Upper lobe of left lung (tissue), 6 donors: ENCODE measurements around the gene UNC119. TPM values are rescaled to one million over a fixed set of nuclear protein-coding genes. Genes with fewer than 3 reads are reported as not detected.

Experiments
- ATAC-seq, 2 donors: fragments of 200-7000 bp; cut with Tn5 transposase; one replicate each; pipeline ENCODE4 v1.9.1; 2022; ENCODE audit warnings: mild to moderate bottlenecking in 2 of 2, moderate library complexity in 2 of 2; ENCODE audit not compliant: low FRiP score in 2 of 2
- DNase-seq, 2 donors: peaks; one replicate each; pipeline ENCODE4 v3.0.0-alpha.2; 2019 to 2020
- H3K27ac ChIP-seq, 4 donors: fragments of 200-600 bp; sonication (generic); one replicate each; pipeline ENCODE4 v1.5.1; 2016 to 2019
- H3K27me3 ChIP-seq, 4 donors: fragments of 200-600 bp; sonication (generic); one replicate each; pipeline ENCODE4 v1.5.1; 2017 to 2019
- H3K36me3 ChIP-seq, 4 donors: fragments of 200-600 bp; sonication (generic); one replicate each; pipeline ENCODE4 v1.5.1; 2016 to 2019
- H3K4me1 ChIP-seq, 4 donors: fragments of 200-600 bp; sonication (generic); one replicate each; pipeline ENCODE4 v1.5.1; 2018 to 2019
- H3K4me3 ChIP-seq, 4 donors: fragments of 200-600 bp; sonication (generic); one replicate each; pipeline ENCODE4 v1.5.1; 2017 to 2019; ENCODE audit warnings: mild to moderate bottlenecking in 2 of 4, moderate library complexity in 1 of 4
- H3K9me3 ChIP-seq, 4 donors: fragments of 200-600 bp; sonication (generic); one replicate each; pipeline ENCODE4 v1.5.1; 2018 to 2019
- EP300 ChIP-seq, 4 donors: sonication (generic); formaldehyde crosslinking; IDR thresholded peaks; one replicate each; pipeline ENCODE4 v1.5.1; 2017; ENCODE audit warnings: antibody characterized with exemption in 4 of 4, control low read depth in 2 of 4
- POLR2A ChIP-seq, 4 donors: fragments of 450-650 bp; IDR thresholded peaks; one replicate each; pipeline ENCODE4 v1.5.1; 2016 to 2017; ENCODE audit warnings: antibody characterized with exemption in 4 of 4, mild to moderate bottlenecking in 2 of 4
- POLR2AphosphoS5 ChIP-seq, 2 donors: sonication (generic); formaldehyde crosslinking; IDR thresholded peaks; one replicate each; pipeline ENCODE4 v1.5.1; 2017; ENCODE audit warnings: antibody characterized with exemption in 2 of 2
- WGBS, 2 donors: methylation state at CpG; one replicate each; pipeline ENCODE4 v1.1.5; 2017 to 2018; 5-methylcytosine and 5-hydroxymethylcytosine counted together
- total RNA-seq, 6 donors: library from RNA; depleted of rRNA in 4 of 6; stranded (reverse); fragments of >200 nt in 4 of 6; gene quantifications; one replicate each; pipeline versions ENCODE4 v1.1.0 to v1.2.1, GENCODE V29; 2016 to 2021
- TF ChIP-seq, protein P1 (sequence below), 6 experiments: fragments of 450-650 bp in 4 of 6; fragments of 200-600 bp in 2 of 6; sonication (generic) in 2 of 6; IDR thresholded peaks; one replicate each; pipeline ENCODE4 v1.5.1; 2016 to 2019; ENCODE audit warnings: antibody characterized with exemption in 6 of 6
- donor health status: DM: no; HTN: no; CAD: no; lungs with moderate emphysema.
- donor health status: DM: no; HTN: yes; CAD: no; lungs with severe emphysema.

The UNC119 gene
- total RNA-seq, 6 donors from 2014 or later: 17.0 to 43.0 (median 25.6) TPM

DNA sequence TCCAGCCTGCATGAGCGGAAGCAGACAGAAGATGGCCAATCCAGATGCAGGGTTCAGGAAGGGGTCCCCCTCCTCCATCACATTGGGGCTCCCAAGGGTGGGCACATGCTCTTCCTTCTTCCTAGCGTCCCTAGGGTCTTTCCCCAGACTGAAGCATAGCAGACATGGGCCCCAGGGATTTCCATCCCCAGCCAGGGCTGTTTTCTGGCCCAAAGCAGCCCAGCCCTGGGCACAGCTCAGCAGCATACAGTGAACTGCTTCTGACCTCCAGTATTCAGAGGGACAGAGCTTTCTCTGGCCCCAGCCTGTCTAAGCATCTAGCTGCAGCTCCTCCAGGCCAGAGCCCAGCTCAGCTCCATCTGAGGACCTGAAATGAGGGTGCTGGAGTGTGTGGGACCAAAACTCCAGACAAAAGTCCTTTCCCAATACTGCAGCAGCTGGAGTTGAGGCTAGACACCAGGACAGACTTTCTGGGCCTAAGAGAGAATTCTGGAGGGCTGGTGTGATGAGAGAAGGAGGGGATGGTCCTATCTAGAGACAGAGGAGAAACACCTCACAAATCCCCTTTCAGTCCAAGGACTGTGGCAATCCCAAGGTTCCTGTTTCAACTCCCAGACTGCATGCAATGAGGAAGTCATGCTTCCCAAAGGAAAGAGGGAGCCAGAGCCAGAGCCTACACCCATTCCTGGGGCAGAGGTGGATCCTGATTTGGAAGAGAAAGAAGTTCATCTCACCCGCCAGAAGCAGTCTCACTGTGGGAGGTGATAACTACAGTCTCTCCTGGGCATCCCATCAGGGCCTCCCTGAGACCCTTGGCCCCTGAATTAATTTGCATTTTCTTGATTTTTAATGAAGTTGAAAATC is 50.8 kb downstream of the UNC119 start:
- DNase-seq (no peak), ATAC-seq (no peak)
- no peak overlapping the region for H3K4me3 ChIP-seq
- H3K36me3 ChIP-seq: no peaks in the 10 kb centered on the region
- 83 to 91% methylated on average over 3 of the region's 3 CpGs for WGBS, 2 donors
- no peaks in the 10 kb centered on the region for H3K9me3 ChIP-seq
- peaks cover 0 to 9% (median 8%) of the 10 kb centered on the region in 4 donors for H3K4me1 ChIP-seq
- H3K27ac ChIP-seq: no peak overlapping the region
- H3K27me3 ChIP-seq: no peaks in the 10 kb centered on the region
- TF ChIP-seq POLR2A (IDR thresholded peaks at IDR 0.05) (no peak), EP300 (IDR thresholded peaks at IDR 0.05) (no peak)

DNA sequence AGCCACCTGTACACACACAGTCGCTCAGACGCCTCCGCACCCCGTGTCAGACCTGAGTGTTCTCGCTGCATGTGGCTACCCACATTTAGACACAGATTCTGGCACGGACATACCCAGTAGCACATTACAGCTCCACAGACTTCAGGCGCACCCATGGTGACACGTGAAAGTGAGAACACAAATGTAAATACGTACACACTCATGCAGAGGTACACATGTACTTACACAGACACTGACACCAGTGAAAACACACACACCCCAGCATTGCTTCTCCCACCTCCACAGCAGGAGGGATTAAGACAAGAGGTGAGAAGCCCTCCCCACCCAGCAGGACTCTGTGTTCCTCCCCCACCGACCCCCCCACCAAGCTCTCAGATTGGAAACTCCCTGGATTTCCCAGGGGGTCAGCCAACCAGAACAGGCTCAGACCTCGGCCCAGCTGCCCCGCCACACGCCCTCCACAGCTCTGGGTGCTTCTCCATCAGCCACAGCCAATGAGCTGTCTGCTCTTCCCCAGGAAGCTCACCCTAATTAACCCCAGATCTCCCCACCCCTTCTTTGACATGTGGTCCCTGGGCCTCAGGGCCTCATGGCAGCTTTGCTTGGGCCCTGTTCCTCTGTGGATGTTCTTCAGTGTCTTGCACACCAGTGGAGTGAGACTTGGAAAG is 51.6 kb downstream of the UNC119 start:
- no peak for ATAC-seq
- Histone ChIP-seq H3K4me3 (no peak overlapping the region), H3K27me3 (no peaks in the 10 kb centered on the region), H3K9me3 (no peaks in the 10 kb centered on the region), H3K4me1 (peaks cover 0 to 9% (median 8%) of the 10 kb centered on the region in 4 donors), H3K36me3 (no peaks in the 10 kb centered on the region), H3K27ac (no peak overlapping the region)
- WGBS, 2 donors: 47 to 61% methylated on average over 13 of the region's 13 CpGs
- TF ChIP-seq POLR2AphosphoS5 (IDR thresholded peaks at IDR 0.05): no peak
- TF ChIP-seq POLR2A (IDR thresholded peaks at IDR 0.05): no peak
- TF ChIP-seq, protein P1, sequence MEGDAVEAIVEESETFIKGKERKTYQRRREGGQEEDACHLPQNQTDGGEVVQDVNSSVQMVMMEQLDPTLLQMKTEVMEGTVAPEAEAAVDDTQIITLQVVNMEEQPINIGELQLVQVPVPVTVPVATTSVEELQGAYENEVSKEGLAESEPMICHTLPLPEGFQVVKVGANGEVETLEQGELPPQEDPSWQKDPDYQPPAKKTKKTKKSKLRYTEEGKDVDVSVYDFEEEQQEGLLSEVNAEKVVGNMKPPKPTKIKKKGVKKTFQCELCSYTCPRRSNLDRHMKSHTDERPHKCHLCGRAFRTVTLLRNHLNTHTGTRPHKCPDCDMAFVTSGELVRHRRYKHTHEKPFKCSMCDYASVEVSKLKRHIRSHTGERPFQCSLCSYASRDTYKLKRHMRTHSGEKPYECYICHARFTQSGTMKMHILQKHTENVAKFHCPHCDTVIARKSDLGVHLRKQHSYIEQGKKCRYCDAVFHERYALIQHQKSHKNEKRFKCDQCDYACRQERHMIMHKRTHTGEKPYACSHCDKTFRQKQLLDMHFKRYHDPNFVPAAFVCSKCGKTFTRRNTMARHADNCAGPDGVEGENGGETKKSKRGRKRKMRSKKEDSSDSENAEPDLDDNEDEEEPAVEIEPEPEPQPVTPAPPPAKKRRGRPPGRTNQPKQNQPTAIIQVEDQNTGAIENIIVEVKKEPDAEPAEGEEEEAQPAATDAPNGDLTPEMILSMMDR (IDR thresholded peaks at IDR 0.05): no peak
- no peak for TF ChIP-seq EP300 (IDR thresholded peaks at IDR 0.05)
- DNase-seq: peak in 1 of 2 donors; percentile 28

DNA sequence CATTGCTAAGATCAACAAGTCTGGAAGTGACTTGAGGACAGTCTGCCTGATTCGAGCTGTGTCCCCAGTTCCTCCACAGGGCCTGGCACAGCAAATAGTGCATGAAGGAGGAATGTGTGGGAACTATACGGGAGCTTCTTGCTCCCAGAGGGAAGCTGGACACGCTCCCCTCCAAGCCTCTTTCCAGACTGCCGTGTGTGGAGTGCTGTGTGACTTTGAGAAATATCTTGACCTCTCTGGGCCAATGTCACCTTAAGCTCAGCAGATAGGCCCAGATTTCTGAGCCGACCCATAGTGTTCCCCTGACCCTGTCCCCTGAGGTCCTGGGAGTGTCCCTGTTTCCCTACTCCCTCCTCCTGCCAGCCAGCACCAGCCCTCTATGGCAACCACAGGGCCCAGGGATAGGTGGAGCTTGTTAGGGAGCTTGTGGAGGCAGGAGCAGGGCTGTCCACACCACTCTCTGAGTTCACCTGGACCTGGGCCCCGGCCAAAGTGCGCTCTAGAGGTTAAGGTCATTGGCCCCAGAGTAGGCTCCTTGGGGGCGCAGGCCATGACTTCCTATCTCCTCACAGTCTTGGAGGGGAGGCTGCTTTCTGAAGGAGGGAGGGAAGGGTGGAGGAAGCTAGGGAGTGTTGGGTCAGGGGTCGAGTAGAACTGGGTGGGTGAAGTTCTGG is 52.6 kb downstream of the UNC119 start:
- Histone ChIP-seq H3K27ac (no peak overlapping the region), H3K36me3 (no peaks in the 10 kb centered on the region), H3K9me3 (no peaks in the 10 kb centered on the region), H3K4me1 (peaks cover 0 to 9% (median 8%) of the 10 kb centered on the region in 4 donors), H3K27me3 (no peaks in the 10 kb centered on the region), H3K4me3 (no peak overlapping the region)
- no peak for DNase-seq
- ATAC-seq: no peak
- no peak for TF ChIP-seq POLR2A (IDR thresholded peaks at IDR 0.05)
- TF ChIP-seq, protein P1 (IDR thresholded peaks at IDR 0.05): no peak
- no peak for TF ChIP-seq EP300 (IDR thresholded peaks at IDR 0.05)
- TF ChIP-seq POLR2AphosphoS5 (IDR thresholded peaks at IDR 0.05): no peak
- 74 to 76% methylated on average over 8 to 9 of the region's 9 CpGs for WGBS, 2 donors

DNA sequence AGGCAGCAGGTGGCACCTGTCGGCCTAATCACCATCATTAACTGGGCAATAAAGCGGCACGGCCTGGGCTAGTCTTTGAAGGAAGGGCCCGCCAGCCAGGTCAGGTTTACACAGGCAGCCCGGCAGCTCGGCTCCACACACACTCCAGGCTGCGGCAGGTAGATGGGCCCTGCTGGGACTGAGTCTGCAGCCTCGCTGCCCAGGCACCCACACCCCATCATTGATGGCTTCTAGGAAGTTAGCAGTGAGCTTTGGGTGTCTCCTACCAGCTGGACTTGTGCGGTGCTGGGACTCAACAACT is 53.1 kb downstream of the UNC119 start:
- H3K36me3 ChIP-seq: no peaks in the 10 kb centered on the region
- no peaks in the 10 kb centered on the region for H3K9me3 ChIP-seq
- H3K27me3 ChIP-seq: no peaks in the 10 kb centered on the region
- peak in 1 of 2 donors; percentile 60 for DNase-seq
- no peak overlapping the region for H3K4me3 ChIP-seq
- WGBS, 2 donors: 87 to 100% methylated on average over 1 to 9 of the region's 9 CpGs
- H3K4me1 ChIP-seq: peaks cover 0 to 9% (median 8%) of the 10 kb centered on the region in 4 donors
- H3K27ac ChIP-seq: no peak overlapping the region
- no peak for ATAC-seq
- TF ChIP-seq EP300 (IDR thresholded peaks at IDR 0.05) (no peak), POLR2A (IDR thresholded peaks at IDR 0.05) (no peak), POLR2AphosphoS5 (IDR thresholded peaks at IDR 0.05) (no peak)
- TF ChIP-seq, protein P1 (IDR thresholded peaks at IDR 0.05): no peak
